SKM-1 (cell line): Measurements from ENCODE around the gene CFAP97D2.
"Not testable (repeated sequence)": the region's sequence is repeated elsewhere in the genome, so short reads cannot be mapped to it uniquely, and the experiment has no call there.

Experiments
- DNase-seq: peaks from one replicate; lab custom pipeline; 2025; ENCODE audit not compliant: unreplicated experiment; lab: John Stamatoyannopoulos, UW

The CFAP97D2 gene

DNA sequence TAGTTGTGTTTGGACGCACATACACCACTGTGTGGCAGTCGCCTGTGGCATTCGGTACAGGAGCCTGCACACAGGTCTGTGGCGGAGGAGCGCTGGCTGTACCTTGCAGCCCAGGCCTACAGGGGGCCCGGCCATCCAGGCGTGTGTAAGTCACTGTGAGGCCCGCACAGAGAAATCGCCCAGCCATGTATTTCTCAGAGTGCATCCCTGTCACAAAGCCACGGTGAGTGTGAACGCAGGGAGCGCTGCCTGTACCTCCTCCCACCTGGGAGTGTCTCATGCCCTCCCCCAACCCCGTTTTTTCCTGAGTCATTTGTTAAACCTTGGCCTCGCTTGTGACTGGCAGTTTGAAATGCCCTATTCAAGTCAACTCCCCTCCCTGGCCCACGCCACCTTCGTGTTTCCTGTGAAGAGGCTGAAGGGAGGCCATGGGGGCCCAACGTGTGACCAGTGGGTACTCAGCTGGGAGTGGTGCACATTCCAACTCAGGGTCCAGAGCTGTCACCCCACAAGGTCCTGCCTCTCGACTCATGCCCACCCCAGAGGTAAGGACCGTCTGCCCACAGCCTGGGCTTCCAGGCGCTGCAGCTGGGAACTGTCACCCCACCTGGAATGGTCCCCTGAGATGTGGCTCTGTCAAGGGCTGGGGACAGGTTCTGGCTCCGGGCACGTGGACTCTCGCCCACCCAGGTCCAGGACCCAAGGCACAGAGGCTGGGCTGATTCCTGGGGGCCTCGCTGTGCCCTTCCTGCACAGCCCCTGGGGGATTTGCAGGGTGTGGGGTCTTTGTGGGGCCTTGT, 35.1 kb upstream of the CFAP97D2 start:
- DNase-seq, result no peak

DNA sequence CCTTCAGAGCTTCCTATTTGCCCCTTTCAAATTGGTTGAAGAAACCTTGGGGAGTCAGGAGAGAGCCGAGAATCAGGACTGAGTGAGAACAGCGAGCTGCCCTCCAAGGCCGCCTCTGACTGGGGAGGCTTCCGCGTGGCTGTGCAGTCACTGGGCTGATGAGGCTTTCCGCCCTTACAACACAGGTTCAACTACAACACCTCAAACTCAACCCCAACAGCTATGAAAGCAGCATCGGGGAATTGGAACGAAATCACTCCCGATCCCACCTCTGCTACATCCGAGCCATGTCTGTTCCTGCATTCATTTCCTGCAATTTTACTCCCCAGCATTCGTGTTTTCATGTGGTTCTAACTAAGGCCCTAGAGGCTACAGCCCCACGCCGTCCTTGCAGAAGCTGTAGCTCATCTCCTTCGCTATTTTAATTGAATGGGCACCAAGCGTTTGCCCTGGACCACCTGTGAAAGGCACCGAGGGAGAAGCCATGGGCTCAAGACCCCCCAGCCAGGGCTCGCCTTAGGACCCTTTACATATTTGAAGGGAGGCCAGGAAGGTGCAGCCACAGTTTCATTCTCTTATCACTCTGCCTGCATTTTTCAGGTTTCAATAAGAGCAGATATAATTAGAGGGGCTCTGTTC, 34.3 kb upstream of the CFAP97D2 start:
- no peak for DNase-seq

DNA sequence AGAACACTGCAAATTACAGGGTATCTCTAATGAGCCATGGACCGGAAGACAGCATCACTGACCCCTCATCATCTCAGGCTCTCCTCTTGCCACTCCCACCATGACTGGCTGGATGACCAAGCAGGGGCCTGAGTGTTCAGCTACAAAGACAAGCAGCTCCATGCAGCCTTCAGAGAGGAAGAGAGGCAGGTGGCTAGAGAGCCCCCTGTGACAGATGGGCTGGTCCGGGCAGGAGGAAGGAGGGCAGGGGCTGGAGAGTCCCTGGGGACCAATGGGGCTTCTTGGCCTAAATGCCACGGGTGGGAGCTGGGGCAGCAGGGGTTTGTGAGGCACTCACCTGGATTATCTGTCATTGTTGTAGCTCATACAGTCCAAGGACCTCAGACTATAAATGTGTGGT, 33.8 kb upstream of the CFAP97D2 start:
- no peak for DNase-seq

DNA sequence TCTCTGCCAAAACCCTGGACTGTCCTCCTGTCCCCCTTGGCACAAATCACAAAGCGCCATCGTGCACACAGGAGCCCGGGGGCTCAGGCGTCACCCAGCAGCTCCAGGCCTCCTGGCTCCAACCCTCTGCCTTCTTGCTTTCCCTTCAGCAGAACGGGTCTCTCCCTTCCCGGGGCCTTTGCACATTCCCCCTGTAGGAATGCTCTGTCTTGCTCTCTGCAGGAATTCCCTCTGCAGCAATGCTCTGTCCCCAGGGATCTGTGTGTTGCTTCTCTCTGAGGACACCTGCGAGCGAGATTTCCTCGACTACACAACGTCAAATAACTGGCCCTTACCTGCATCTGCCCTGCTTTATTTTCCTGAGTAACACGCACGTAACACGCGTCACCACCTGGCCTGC, 33.3 kb upstream of the CFAP97D2 start:
- DNase-seq, result no peak

DNA sequence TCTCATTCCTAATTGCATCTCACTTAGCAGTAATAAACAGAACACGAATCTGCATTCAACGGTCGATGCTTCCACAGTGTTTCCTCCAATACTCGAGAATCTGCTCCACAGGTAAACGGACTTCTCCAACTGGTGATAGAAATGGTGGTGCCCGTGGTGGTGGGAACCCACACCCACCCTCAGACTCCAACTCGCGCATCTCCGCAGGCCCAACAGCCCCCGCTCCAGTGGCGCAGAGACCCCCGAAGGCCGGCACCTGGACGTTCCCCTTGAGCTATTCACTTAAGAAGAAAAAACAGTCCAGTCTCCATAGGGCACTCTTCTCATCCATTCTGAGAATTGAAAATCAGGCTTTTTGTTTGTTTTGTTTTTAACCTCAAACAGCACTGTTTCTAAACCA, 32.9 kb upstream of the CFAP97D2 start:
- no peak for DNase-seq

DNA sequence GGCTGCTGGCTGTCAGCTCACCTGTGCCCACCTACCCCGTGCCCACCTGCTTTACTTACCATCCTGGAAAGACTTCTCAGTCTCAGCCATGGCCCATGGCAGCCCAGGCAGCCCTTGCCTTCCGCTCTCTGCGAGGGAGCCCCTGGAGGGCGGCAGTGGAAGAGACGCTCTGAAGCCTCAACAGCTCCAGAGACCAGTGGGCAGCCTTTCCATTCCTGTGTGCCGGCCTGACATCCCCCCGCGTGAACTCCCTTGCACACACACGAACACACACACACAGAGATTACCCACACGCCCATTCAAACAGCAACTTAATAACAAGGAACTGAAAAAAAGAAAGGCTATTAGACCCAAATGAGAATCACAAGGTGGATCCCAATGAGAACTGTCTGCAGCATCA, 32.4 kb upstream of the CFAP97D2 start:
- no peak for DNase-seq

DNA sequence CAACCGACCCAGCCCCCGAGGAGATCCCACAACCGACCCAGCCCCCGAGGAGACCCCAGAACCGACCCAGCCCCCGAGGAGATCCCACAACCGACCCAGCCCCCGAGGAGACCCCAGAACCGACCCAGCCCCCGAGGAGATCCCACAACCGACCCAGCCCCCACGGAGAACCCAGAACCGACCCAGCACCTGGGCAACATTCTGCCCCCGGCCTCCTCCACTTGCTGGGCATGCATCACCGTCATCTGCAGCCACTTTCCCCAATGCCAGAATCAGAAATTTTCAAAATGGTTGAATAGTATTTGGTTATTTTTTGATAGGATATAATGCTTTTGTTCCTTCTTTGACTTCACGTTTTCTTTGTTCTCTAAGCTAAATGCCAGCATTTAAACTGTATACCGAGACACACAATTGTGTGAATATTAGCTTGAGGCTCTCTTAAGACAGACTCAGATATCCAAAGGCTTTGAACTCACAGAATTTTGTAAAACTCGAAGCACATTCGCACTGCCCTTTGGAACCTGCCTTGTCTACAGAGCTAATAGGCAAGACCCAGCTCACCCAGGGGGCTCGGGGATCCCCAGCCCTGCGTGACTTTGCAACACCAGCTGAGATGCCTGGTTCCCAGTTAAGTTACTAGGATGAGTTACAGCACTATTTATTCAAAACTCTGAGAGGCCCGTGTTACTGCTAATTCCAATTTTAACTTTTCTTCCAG, 31.1 kb upstream of the CFAP97D2 start:
- no peak for DNase-seq

DNA sequence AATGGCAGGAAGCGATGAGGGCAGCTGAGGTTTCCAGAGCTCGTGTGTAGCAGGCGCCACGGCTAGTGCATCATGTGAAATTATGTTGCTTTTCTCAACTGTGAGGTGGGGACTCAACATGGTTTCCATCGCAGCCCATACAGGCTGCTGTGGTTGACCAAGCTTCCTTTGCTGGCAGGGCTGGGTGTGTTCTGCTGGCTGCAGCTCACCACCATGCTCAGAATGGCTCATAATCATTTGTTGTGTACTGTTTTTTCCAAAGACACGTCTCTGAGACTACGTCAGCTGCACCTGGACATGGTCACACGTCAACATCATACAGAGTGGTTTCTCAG, 30.6 kb upstream of the CFAP97D2 start:
- no peak for DNase-seq

DNA sequence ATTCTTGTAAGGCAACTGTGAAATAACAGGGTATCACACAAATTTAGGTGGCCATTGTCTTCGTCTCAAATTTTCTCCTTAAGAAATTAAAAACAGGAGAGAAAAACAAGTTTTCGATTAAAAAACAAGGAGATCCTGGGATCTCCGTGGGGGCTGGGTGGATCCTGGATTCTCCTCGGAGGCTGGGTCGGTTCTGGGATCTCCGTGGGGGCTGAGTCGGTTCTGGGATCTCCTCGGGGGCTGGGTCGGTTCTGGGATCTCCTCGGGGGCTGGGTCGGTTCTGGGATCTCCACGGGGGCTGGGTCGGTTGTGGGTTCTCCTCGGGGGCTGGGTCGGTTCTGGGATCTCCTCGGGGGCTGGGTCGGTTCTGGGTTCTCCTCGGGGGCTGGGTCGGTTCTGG, 30.2 kb upstream of the CFAP97D2 start:
- not testable (repeated sequence) for DNase-seq

DNA sequence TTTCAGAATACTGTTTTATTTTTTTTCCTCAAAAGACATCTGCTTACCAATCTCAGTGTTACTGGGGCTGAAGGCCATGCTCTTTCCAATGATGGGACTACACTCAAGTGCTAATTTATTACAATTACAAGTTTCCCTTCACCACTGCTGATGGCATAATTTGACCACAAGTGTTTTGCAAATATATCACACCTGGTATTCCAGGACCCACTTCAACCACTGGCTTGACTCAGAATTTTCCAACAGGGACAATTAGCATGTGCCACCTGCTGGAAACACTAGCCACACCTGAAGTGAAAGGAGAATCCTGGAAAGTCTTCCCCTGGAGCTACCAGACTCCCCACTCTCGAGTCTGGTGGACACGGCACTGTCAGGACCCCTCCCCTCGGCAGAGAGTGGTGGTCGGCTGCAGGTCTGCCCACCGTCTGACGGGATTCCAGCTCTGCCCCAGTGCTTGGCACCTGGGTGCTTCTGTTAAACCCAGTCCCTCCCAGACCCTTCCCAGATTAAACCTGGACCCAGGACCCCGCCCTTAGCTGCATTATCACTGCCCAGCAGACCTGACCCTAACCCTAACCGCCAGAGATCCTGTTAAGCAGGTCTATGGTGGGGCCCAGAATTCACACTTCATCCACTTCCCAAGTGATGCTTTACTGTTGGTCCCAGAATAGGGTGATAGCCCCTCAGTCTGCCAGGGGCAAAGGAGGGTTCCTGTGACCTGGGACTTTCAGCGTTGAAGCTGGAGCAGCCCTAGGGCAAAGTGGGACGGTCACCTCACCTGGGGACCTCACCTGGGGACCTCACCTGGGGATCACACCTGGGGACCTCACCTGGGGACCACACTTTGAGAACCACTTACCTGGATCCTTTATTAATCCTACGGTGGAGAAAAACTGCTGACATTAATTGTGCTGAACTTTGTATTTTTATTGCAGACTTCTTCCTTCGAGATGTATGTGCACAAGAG, 29.0 kb upstream of the CFAP97D2 start:
- no peak for DNase-seq

DNA sequence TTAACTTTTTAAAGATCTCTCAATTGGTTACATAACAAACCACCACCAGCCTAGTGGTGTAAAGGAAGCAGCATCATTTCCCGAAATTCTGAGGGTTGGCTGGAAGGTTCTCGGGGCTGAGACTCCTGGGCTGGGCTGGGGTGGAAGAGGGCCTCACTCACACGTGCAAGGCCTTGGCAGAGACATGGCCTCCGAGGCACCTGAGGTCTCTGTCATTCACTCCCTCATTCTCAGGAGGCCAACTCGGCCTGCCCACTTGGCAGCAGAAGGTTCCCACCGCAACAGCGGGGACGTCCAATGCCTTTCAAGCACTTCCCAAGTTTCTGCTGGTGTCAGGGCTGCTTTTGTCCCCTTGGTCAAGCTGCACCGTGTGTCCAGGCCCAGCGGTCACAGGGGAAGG, 28.0 kb upstream of the CFAP97D2 start:
- no peak for DNase-seq

DNA sequence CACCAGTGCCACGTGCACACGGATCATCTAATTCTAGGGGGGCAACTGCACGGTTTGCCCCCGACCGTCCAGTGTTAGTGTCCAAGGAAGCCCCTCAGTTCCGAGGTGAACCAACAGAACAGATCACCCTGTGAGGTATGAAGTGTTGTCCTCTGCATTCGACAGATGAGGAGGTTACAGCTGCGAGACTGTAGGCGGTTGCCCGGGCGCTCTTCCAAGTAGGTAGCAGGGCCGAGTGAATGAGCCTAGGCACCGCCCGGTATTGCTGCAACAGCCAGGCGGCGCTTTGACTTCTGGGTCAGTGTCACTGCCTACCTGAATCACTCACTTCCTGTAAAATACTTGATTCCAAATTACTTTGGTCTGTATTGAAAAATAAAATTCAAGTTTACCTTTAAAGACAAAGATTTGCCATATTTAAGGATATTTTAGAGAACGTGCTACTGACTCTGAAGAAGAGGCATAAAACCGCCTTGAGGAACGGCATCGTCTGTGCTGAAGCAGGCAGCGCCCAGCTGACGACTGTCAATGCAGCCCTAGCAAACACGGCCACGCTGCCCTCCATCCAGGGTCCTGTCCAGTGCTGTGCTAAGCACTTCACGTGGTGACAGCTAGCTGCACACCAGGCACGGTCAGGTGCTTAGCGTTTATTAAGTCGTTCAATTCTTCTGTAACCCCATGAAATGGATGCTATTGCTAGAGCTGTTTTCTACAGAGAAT, 27.3 kb upstream of the CFAP97D2 start:
- no peak for DNase-seq

DNA sequence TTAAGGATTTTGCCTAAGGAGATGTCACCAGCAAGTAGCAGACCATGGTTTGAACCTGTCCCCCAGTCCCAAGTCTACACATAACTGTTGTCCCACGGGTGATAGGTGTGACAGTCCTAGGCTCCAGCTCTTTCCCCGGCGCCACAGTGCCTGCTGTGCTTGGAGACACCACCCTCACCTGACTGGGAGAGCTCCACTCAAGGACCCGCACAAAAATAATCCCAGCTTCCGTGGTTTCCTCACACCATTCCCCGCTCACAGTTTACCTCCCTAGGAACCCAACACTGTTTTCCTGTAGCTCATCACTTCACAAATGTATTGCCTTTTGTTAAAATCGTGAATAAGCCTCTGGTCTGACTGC, 26.8 kb upstream of the CFAP97D2 start:
- DNase-seq, result no peak

DNA sequence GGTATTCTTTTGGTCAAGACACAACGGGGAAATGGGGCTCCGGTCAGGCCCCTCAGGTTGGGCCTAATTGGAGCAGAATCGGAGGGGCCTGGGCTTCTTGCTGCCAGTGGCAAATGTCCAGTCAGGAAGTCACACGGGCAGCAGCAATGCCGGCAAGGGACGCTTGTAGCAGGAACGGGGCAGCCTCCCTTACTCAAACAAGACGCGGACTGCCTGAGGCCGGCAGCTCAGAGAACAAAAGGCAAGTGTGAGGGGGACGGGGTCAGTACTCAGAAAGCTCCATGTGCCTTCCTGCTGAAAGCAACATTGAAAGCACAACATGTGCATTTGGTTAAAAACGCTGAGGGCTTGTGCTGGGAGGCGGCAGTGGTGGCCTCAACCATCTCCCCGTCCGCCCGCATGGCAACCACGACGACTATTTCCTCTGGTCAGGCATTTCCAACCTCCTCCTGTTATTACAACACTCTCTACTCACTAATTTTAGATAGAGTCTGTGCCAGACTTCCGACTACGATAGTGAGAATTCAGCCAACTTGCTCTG, 26.2 kb upstream of the CFAP97D2 start:
- DNase-seq, result peak; percentile 43

DNA sequence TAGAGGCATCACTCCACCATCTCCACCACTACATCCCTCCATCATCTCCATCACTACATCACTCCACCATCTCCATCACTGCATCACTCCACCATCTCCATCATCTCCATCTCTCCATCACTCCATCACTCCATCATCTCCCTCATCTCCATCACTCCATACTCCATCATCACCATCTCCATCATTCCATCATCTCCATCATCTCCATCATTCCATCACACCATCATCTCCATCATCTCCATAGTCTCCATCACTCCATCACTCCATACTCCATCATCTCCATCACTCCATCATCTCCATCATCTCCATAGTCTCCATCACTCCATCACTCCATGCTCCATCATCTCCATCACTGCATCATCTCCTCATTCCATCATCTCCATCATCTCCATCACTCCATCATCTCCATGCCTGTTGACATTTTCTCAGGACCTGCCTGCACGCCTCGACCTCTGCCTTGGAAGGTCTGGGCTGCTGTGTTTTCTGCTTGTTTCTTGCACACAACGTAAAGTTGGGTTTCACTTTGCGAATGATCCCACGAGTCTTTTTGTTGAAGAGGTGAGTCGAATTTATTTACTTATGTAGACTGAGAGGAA, 25.5 kb upstream of the CFAP97D2 start:
- DNase-seq, result no peak

DNA sequence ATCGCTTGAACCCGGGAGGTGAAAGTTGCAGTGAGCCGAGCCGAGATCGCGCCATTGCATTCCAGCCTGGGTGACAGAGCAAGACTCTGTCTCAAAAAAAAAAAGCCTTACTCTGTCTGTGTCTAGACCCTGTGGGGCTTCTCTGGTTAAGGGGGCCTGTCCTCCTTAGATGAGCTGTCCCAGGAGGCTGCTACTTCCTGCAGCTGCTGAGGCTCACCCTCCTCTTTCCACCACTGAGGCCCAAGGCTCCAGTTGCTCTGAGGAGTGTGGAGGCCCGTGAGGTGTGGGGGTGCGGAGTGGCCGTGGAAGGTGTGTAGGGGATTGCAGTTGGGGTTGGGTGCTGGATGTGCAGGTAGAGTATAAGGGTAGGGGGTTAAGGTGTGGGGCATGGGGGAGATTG, 24.6 kb upstream of the CFAP97D2 start:
- DNase-seq, result no peak

DNA sequence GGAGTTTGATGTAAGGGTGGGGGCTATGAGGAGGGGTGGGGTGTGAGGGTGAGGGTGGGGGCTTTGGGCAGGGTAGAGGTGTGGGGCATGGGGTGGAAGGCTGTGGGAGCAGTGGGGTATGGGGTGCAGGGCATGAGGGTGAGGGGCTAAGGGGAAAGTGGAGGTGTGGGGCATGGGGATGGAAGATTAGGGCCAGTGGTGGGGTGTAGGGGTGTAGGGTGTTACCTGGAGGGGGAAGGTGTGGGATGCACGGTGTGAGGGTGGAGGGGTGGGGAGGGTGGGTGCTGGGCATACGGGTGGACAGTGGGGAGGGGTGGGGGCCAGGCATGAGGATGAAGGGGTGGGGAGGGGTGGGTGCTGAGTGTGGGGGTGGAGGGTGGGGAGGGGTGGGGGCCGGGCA, 23.7 kb upstream of the CFAP97D2 start:
- no peak for DNase-seq

DNA sequence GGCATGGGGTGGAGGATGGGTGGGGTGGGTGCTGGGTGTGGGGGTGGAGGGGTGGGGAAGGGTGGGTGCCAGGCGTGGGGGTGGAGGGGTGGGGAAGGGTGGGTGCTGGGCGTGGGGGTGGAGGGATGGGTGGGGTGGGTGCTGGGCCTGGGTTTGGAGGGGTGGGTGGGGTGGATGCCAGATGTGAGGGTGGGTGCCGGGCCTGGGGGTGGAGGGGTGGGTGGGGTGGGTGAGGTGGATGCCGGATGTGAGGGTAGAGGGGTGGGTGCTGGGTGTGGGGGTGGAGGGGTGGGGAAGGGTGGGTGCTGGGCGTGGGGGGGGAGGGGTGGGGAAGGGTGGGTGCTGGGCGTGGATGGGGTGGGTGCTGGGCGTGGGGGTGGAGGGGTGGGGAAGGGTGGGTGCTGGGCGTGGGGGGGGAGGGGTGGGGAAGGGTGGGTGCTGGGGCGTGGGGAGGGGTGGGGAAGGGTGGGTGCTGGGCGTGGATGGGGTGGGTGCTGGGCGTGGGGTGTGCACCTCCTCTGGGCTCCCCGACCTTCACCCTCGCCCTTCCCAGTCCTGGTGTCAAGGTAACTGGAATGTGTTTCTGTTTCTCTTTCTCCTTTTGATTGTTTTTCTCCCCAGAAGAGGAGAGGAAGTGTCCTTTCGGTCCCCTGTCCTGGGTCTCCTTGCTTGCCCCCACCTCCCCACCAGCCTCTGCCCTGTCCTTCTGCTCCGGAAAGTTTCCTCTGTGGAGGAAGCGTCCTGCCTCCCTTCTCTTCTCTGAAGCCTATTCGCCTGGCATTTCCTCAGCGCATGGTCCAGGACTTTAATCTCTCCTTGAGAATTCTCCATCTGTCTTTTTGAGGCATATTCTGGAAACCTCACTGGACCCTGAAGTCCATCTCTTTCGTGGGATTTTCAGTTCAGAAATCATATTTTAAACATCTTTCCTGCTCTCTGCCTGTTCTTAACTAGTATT, 22.9 kb upstream of the CFAP97D2 start:
- DNase-seq, result no peak
